ENCODE results near the gene MGA.
A peak's percentile ranks its signal among the peaks of the same experiment; 100 is the strongest.

DNA sequence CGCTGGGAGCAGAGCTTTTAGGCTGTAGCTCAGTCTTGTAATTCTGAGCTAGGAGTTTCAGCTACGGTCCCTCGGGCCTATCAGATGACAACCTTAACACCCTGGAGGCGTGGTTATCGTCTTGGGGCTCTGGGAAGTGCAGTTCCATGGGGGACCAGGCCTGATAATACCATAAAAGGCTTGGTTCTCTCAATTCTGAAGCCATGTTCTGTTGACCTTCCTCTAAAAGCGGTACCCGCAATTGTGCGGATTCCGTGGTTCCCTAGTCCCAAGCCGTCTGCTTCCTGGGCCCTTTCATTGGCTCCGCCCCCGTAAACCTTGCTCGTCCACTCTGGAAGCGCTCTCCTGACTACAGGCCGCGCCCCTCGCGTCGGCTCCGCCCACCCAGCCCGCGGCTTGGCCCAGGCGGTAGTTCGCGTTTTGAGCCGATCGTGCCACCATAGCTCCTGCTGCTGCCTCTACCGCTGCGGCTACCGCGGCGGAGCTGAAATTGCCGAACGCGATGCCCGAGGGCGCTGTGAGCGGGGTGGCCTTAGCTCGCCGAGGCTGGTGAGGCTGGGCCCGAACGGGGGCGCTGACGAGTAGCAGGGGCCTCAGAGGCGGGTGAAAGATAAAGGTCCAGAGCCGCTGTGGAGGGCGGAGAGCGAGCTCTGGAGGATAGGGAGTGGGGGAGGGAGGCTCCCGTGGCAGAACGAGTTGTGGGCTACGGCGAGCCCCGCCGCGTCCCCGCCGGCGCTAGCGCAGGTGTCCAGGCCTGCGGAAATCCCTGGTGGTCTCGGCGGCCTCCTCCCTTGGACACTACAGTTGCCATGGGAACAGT is 114.1 kb downstream of the MGA start, which contains the start of gene MAPKBP1:
- TF ChIP-seq, protein P1, sequence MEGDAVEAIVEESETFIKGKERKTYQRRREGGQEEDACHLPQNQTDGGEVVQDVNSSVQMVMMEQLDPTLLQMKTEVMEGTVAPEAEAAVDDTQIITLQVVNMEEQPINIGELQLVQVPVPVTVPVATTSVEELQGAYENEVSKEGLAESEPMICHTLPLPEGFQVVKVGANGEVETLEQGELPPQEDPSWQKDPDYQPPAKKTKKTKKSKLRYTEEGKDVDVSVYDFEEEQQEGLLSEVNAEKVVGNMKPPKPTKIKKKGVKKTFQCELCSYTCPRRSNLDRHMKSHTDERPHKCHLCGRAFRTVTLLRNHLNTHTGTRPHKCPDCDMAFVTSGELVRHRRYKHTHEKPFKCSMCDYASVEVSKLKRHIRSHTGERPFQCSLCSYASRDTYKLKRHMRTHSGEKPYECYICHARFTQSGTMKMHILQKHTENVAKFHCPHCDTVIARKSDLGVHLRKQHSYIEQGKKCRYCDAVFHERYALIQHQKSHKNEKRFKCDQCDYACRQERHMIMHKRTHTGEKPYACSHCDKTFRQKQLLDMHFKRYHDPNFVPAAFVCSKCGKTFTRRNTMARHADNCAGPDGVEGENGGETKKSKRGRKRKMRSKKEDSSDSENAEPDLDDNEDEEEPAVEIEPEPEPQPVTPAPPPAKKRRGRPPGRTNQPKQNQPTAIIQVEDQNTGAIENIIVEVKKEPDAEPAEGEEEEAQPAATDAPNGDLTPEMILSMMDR (IDR thresholded peaks at IDR 0.05) = peak; percentile 31 to 77 (median 62)
- peak; percentile 77 for TF ChIP-seq POLR2A (IDR thresholded peaks at IDR 0.05)
